Epithelial cell of prostate (primary cell): Measurements from ENCODE around the gene BNIP5.
A peak's percentile ranks its signal among the peaks of the same experiment; 100 is the strongest.

Experiments used
- DNase-seq: peaks from one replicate; pipeline ENCODE4 v3.0.0-alpha.2; 2011; ENCODE audit warnings: low read depth, low spot score
- H3K27ac ChIP-seq: fragments of 450-650 bp; 2 replicates; pipeline ENCODE4 v1.5.1; 2017; ENCODE audit warnings: mild to moderate bottlenecking

BNIP5 gene, protein sequence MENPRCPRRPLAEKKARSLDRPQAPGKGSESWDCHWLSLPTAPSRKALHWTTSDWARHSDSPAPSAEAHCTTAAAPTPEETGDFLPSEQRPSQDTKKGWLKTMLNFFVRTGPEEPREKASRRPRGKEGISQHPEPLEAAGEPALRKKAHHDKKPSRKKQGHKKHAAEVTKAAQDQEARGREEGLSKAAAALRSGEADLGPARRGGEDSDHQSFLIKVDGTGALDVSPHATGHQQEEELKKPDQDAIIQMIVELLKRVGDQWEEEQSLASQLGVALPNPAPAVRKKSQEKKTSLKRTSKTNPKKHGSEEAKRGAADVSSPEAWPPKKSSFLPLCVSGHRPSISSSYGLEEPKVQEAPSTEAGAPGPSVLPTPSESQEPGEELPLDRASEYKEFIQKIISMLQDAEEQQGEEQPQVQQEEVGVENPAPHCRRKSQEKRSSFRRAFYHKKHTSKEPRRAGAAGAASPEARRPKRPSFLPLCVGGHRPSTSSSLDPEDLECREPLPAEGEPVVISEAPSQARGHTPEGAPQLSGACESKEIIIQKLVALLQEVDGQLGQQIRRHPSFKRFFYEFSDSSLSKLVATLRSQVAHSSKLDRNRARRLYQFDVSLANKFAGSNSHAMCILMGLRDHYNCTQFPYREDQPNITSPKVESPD

DNA sequence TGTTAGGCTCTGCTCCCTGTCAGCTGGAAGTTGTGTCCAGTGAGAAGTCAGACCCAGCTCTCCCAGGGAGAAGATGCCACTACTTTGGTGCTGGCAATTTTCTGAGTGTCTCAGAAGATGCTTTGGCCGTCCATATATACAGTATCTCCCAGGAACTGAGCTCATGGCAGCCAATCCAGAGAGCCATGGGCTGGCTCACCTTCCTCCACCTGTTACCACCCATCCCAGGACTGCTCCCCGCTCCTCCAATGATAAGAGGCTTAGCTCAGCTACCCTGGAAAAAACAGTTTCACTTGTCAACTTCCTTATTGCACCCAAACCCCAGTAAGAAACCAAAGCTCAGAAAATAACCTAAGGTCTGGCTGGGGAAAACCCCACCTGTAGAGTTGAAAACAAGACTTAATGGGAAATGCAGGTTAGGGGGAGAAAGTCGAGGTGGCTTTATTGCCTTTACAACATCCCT, at the start of gene BNIP5:
TSS of gene BNIP5 (minus strand) at position 110 of the 463 bp plus-strand sequence. CDS start 6,198 bp downstream, outside the sequence.
- DNase-seq = no peak
- H3K27ac ChIP-seq = no peak within 1 kb of the TSS

DNA sequence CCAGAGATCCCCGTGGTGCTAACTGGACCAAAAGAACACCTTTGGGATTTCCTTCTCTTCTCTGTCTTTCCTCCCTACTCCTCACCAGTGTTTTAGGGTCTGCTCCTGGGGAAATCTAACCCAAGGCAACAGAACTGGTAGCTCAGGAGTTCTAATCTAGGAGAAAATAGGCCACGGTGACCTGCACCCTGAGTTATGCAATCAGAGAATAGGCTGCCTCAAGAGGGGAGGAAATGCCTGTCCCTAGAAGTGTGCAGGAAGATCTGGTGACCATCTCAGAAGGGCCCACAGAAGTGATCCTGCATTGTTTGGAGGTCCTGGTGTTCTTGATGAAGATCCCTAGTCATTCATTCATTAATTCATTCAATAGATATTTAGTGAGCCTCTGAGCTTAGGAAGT, 47.4 kb upstream of the BNIP5 start:
- no peak overlapping the region for H3K27ac ChIP-seq
- no peak for DNase-seq

DNA sequence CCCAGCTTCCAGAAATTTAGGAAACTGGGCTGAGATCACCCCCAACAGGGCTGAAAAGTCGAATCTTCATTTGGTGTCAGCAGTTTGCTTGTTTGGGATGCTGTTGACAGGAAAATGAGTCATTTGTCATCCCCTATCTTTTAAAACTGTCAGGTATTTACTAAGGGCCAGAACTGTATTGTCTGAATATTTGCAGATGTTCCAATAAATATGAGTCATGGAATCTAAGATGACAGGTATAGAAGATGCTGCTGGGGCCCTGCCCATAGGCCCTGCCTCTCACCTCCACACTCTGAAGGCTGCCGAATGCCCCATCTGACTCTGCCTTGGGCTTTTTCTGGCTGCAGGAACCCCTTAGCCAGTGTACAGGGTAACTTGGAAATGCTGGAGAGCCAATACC, 46.9 kb upstream of the BNIP5 start:
- no peak for DNase-seq
- no peak overlapping the region for H3K27ac ChIP-seq

DNA sequence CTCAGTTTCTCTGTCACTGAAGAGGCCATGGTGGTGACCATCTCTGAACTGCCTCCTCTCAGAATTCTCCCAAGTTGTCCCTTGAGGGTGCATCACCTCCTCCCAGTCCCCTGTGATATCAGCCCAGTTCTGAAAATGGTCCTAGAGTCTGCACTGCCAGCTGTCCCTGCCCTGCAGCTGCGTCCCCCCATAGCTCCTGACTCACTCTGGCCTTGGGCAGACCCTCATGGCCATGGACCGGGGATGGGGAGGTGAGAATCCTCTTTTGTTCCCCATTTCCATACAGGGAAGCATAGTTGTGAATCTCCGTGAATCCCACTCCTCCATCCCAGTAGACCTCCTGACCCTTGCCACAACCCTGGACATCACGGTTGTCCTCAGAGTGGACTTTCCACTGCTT, 46.3 kb upstream of the BNIP5 start:
- no peak for DNase-seq
- H3K27ac ChIP-seq = no peak overlapping the region

DNA sequence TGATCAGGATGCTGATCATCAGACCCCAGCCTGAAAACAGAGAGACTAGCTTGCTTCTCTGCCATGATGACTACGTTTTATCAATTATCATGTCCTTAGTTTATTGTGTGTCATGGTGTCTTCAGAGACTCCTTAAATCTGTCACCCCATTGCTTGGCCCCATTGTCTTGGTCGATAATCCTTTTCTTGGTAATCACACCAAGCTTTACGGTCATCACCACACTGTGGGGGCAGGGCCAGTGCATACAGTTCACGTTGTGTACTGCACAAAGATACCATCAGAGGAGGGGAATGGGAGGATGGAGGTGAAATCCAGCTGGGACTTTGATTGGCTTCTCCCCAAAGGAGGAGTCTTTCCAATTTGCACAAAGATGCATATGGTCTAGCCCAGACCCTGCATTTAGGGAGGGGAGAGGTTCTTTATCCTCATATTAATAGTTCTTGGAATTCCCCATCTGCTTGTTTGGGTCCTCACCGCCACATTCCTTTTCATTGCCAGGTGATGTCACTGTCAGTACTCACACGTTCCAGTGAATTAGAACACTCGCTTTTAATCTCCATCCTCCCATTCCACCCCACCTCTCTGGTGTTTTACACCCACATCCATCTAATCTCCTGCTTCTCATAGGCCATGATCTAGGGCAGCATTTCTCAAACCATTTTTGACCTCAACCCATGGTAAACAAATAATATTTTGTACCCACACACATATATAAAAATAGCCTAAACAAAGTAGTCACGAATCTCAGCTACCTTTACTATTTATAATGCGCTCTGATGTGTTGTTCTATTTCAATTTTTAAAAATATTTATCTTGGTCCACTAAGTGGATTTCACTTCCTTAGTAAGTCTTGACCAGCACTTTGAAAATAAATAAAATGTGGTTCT, 45.1 kb upstream of the BNIP5 start:
- no peak overlapping the region for H3K27ac ChIP-seq
- no peak for DNase-seq

DNA sequence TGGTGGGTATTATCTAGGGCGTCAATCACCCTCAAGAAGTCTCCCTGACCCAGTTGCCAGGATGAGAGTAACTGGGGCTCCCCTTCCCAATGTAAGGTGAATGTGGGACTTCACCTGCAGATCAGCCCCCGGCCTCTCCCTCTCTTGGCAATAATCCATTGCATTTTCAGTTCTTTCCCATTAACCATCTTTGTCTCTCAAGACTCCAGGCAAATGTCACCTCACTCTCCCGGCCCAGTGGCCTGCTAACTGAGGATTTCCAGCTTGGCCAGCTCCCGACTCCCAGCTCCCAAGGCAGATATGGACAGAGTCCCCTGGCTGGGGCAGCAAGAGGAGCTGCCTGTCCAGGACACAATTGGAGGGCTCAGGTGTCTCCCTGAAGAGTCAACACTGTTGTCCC, 43.5 kb upstream of the BNIP5 start:
- no peak for DNase-seq
- H3K27ac ChIP-seq = no peak overlapping the region

DNA sequence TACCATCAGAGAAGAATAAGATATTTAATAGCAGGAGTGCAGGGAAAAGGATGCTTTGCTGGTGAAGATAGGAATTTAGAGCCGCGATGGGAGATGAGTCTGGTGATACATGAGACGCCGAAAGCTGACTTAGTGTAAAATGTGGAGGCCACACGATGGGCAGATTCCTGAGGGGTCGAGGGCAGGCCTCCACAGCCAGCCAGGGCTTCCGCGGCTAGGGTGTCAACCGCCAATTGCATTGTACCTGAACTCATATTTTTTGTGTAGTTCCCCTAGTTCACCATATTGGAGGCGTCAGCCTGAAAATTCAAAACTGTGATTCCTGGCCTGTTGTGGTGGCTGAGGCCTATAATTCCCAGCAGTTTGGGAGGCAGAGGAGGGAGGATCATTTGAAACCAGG, 42.2 kb upstream of the BNIP5 start:
- DNase-seq = no peak
- H3K27ac ChIP-seq = no peak overlapping the region

DNA sequence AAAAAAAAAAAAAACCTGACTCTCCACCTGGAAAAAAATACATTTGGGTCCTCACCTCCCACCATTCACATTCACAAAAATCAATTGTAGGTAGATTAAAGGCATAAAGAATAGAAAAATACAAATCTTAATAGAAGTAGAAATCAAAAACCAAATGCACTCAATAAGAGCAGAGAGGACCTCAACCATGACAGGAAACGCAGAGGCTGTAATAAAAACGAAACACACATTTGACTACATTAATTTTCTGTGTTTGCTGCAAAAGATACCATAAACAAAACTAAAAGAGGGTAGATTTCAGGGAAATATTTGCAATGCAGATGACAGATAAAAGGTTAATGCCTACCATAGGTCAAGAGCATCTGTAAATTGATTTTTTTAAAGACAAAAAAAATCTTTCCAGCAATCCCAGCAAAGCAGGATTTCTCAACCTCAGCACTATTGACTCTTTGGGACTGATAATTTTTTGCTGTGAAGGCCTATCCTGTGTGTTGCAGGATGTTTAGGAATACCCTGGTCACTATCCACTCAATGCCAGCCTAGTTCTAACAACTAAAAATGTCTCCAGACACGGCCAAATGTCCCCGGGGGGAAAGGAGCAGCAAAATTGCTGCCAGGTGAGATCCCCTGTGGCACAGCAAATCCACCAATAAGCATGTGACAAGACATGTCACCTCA, 41.7 kb upstream of the BNIP5 start:
- H3K27ac ChIP-seq = no peak overlapping the region
- no peak for DNase-seq

DNA sequence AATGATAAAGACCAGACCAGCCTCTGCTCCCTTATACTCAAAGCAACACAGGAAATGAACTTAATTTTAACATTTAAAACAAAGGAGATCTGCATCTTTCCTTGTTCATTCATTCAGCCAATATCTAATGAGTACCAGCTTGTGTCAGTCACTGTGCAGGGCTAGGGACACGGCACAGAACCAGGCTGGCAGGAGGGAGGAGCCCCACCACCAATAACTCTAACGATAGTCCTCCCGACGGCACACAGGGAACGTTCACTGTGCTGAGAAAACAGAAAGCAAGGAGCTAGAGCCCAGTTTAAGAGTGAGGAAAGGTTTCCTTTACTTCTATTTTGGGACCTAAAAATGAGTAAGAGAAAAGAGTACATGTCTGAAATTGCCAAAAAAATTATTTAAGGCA, 40.9 kb upstream of the BNIP5 start:
- H3K27ac ChIP-seq = no peak overlapping the region
- DNase-seq = no peak

DNA sequence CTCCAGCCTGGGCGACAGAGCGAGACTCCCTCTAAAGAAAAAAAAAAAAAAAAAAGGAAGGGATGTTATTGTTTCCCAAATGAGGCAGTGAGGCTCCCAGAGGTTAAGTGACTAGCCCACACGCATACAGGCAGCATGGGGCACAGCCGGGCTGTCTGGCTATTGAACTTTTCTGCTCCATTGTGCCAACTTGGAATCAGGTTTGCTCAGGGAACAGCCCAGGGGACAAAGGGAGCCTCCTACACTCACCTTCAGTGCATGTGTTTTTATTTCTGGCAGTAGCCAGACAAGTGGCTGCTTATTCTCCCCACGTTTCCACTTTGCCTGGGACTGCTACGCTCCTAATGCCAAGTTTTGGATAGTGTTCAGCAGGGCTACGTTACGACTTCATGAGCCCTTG, 40.1 kb upstream of the BNIP5 start:
- no peak overlapping the region for H3K27ac ChIP-seq
- no peak for DNase-seq

DNA sequence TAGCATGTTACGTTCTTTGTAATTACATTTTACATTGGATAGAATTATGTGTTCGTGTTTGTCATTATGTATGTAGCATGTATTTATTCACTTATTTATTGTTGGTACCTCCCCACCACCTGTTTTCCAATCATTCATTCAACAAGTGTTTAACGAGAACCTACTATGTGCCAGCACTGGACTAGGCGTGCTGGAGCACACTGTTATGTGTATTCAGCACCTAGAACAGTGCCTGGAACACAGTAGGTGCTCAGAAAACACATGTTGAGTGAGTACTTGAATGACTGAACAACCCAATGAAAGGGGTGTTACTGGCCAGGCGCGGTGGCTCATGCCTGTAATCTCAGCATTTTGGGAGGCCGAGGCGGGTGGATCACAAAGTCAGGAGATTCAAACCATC, 39.5 kb upstream of the BNIP5 start:
- DNase-seq = no peak
- no peak overlapping the region for H3K27ac ChIP-seq

DNA sequence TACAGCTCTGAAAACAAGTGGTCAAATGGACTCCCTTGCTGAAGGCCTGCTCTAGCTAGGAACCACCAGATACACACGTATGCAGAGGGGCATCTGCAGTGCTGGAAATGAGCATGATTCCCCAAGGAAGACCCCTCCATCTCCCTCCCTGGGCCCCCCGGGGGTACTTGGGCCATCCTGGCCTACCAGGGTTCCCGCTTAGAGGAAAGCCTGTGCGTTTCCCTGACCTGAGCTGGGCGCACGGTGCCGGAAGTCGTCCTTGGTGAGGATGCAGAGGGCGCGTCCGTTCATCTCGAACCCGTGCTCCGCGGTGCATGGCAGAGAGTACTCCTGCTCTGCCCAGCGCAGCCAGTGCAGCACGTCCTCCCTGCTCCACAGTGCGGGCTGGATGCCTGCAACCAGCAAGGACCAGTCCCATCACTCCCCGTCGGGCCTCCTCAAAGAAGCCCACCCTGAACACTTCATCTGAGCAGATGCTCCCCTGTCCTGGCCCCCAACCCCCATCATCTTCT, 39.0 kb upstream of the BNIP5 start:
- DNase-seq = no peak
- no peak overlapping the region for H3K27ac ChIP-seq

DNA sequence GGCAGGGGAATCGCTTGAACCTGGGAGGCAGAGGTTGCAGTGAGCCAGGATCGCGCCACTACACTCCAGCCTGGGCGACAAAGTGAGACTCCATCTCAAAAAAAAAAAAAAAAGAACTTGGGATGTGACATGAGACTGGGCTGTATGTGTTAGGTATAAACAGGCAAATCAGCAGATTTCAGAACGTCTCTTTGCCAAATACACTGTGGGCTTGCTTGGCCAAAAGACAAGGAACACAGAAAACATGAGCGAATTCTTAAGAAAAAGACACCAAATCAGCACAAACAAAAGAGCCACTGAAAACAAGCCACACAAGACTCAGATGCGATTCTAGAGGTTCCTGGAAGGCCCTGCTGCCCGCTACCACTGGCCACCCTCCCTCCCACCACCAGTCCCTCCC, 38.3 kb upstream of the BNIP5 start:
- H3K27ac ChIP-seq = no peak overlapping the region
- no peak for DNase-seq

DNA sequence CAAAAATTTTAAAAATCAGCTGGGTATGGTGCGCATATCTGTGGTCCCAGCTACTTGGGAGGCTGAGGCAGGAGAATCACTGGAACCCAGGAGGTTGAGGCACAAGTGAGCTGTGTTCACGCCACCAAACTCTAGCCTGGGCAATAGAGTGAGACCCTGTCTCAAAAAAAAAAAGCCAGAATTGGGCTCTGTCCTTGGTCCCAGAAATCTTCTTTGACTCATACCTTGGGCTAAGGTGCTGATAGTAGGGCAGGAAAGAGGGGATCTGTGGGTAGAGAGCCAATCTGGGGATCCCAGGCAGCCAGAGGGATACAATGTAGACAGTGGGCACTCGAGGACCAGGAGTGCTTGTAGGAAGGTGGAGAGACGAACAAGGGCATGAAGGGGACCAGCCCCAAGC, 37.5 kb upstream of the BNIP5 start:
- DNase-seq = no peak
- no peak overlapping the region for H3K27ac ChIP-seq

DNA sequence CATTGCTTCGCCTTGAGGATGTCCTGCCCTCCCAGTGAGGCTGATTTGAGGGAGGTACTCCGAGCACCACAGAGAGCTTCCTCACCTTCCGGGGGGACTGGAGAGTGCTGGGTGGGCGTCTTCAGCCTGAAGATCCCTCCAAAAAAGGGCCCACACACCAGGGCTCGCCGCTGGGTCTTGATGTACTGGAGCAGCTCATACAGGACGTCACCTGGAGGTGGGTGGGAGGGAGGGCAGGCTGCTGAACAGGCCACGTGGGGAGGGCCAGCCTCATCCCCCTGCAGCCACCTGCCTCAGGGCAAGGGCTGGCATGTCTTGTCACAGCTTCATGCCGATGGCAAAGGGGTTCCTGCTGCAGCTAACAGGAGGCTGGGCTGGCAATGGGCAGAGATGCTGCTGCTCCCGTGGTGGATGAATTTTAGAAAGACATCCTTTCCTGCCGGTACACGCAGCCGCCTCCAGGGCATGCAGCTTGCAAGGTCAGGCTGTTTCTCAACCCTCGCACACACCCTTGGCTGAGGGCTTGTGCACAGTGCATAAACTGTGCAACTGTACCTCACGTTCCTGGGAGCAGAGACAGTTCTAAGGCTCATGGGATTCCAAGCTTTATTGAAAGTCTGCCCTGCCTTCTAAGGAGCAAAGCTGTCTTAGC, 36.8 kb upstream of the BNIP5 start:
- H3K27ac ChIP-seq = no peak overlapping the region
- DNase-seq = no peak

DNA sequence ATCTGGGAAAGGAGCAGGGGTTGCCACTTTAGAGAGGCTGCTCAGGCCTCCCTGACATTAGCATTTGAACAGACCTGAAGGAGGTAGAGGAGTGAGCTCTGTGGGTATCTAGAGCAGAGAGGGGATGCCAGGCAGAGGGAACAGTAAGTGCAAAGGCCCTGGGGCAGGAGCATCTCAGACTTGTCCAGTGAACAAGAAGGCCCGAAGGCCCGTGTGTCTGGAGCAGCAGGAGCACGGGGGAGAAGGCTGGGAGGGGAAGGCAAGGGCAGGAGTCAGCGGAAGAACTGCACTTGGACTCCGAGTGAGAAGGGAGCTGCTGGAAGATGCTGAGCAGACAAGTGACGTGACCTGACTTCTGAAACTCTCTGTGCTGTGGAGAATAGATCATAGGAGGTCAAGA, 35.4 kb upstream of the BNIP5 start:
- H3K27ac ChIP-seq = no peak overlapping the region
- no peak for DNase-seq

DNA sequence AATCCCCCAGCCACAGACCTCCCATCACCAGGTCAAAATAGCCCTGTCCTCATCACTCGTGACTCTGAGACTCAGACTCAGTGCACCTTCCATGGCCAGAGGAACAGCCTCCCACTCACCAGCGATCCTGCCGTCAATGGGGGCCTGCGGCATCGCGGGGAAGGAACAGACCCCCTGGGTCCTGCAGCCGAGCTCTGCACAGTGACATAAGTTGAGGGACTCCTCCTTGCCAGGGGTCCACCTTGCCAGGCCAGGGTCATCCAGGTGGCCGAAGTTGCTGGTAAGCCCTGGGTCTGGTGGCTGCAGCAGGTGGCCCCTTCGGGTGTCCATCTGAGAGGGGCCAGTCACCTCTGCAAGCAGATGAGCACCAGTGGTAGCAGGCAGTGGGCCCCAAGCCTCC, 34.5 kb upstream of the BNIP5 start:
- DNase-seq = no peak
- H3K27ac ChIP-seq = no peak overlapping the region

DNA sequence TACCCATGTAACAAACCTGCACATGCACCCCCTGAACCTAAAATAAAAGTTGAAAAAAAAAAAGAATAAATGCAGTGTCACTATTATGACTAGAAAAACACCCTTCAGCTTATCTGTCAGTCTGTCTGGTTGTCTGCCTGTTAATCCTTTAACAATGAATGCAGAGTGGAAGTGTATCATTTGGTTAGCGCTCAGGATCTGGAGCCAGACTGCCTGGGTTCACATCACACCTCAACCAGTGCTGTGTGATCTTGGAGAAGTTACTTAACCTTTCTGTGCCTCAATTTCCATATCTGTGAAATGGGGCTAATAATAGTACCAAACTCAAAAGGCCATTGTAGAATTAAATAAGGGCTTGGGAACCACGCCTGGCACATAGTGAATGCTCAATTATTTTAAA, 34.0 kb upstream of the BNIP5 start:
- H3K27ac ChIP-seq = no peak overlapping the region
- no peak for DNase-seq

DNA sequence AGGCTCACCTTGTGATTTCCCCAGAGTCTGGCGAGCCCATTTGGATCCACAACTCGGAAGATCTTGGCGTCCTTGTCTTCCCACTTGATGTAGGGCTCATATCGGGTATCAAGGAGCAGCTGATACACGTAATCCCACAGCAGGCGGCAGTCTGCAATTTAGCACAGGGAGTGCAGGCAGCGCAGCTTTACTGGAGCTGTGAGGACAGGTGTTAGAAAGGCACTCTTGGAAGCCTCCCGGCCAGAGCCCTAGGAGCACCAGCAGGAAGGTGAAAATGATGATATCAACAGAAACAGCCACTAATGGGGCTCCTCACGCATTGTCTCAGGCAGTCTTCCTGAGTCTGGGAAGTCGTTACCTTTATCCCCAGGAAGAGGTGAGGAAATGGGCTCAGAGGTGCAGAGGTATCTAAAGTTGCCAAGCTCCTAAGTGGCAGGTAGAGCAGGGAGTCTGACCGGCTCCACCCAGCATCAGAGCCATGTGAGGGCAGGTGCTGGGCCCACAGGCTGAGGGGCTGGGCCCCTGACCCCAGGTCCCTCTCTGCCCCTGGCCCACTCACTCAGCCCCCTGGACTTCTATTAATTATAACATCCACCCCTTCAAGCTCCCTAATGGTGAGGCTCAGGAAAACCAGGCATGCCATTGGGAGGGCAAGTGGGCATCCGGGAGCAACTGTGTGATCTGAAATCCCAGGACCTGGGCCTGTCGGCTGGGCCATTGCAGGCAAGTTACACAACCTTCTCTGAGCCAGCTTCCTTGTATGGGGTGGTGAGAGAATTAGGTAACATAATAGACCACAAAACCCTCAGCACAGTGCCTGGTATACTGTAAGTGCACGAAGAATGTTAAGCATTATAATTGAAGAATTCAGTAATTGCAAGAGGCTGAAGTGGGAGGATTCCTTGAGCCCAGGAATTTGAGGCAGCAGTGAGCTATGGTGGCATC, 32.5 kb upstream of the BNIP5 start:
- H3K27ac ChIP-seq = no peak overlapping the region
- DNase-seq = peak; percentile 29
